OCI-LY3 (cell line): ENCODE data around the gene B3GALT5.

Experiments
- EZH2phosphoT487 ChIP-seq: fragments of 200-600 bp; shearing (Covaris generic); IDR thresholded peaks from 2 replicates; pipeline ENCODE4 v1.6.1; 2018; ENCODE audit warnings: antibody characterized with exemption, mixed run types, low read depth
- TF ChIP-seq, protein P1 (sequence below): fragments of 200-600, 300-600 bp; sonication (generic); IDR thresholded peaks from 2 replicates; pipeline ENCODE4 v1.5.1; 2014; ENCODE audit warnings: antibody characterized with exemption, low read length, low read depth

DNA sequence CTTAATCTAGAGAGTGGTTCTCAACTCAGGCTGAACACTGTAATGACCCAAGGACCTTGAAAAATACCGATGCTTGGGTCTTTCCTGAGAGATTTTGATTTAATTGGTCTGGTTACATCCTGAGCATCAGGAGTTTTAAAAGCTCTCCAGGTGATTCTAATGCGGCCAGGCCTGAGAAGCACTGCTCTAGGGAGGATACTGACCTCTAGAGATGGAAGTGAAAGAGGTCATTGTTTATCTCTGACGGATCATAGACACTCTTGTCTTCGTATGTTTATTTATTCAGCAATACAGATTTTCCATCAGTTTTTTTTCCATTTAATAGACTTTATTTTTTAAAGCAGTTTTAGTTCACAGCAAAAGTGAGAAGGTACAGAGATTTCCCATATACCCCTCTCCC lies 77.7 kb downstream of the B3GALT5 start:
- TF ChIP-seq, protein P1, sequence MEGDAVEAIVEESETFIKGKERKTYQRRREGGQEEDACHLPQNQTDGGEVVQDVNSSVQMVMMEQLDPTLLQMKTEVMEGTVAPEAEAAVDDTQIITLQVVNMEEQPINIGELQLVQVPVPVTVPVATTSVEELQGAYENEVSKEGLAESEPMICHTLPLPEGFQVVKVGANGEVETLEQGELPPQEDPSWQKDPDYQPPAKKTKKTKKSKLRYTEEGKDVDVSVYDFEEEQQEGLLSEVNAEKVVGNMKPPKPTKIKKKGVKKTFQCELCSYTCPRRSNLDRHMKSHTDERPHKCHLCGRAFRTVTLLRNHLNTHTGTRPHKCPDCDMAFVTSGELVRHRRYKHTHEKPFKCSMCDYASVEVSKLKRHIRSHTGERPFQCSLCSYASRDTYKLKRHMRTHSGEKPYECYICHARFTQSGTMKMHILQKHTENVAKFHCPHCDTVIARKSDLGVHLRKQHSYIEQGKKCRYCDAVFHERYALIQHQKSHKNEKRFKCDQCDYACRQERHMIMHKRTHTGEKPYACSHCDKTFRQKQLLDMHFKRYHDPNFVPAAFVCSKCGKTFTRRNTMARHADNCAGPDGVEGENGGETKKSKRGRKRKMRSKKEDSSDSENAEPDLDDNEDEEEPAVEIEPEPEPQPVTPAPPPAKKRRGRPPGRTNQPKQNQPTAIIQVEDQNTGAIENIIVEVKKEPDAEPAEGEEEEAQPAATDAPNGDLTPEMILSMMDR, result no peak
- no peak for TF ChIP-seq EZH2phosphoT487
